ENCODE measurements around the gene DHPS.
"Not testable (repeated sequence)": the region's sequence is repeated elsewhere in the genome, so short reads cannot be mapped to it uniquely, and the experiment has no call there.

DHPS gene

DNA sequence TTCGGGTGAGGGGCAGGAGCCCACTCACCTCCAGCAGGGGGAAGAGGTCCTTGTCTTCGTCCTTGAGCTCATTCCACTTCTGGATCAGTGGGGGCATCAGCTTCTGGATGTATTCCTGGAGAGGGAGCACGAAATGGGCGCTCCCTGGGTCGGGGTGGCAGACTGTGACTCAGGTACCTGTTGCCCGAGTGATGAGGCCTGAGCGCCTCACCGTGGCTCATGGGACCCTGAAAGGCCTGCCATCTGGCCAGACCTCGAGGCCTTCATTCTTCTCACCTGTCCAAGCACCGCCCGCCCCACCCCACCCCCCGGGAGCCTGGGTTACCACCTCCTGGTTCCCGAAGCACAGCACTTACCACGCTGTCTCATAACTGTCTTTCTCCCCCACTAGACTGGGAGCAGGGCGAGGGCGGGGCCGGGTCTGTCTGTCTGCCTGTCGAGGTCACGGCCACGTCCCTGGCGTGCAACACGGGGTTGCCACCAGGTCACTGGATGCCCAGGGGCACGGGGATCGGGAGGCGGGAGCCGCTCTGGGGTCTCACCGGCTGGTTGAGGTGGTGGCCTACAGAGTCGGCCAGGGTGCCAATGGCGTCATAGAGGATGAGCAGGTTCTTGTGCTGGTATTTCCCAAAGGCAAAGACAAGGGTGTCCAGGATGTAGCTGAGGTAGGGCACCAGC, 24.1 kb upstream of the DHPS start:
- no peak for DNase-seq (ENCODE audit: low read depth in 2 of 2)

DNA sequence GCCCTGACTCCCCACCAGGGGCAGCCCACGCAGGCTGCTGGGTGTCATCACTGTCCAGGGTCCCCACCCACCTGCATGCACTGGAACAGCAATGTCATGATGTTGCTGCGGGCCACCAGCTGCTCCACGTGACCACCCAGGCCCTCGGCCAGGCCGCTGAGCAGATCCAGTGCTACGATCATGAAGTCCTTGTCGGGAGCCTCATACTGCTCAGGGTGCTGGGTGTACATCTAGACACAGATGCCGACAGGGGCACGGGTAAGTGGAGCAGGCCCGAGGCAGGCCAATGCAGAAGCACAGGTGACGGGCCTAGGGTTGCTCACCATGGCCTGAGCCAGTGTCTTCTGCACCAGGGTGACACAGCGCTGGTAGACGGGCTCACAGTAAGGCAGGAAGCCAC, 23.5 kb upstream of the DHPS start:
- no peak for DNase-seq (ENCODE audit: low read depth in 2 of 2)

DNA sequence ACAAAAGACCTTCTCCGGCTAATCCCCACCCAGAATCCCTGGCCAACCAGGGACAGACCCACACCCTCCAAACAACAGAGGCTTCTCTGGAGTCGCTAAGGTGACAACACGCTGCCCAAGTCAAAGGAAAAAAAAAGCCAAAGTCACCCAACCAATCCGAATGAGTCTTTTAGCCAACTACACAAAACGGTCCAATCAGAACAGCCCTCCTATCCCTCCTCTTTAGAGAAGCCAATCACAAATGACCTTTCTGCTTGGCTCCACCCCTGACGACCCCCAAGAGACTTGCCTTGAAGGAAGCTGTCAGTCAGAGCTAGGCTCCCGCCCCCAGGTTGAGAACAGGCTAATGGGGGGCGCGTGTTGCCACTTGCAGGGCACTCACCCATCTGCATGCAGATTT, 21.4 kb upstream of the DHPS start:
- no peak for DNase-seq (ENCODE audit: low read depth in 2 of 2)

DNA sequence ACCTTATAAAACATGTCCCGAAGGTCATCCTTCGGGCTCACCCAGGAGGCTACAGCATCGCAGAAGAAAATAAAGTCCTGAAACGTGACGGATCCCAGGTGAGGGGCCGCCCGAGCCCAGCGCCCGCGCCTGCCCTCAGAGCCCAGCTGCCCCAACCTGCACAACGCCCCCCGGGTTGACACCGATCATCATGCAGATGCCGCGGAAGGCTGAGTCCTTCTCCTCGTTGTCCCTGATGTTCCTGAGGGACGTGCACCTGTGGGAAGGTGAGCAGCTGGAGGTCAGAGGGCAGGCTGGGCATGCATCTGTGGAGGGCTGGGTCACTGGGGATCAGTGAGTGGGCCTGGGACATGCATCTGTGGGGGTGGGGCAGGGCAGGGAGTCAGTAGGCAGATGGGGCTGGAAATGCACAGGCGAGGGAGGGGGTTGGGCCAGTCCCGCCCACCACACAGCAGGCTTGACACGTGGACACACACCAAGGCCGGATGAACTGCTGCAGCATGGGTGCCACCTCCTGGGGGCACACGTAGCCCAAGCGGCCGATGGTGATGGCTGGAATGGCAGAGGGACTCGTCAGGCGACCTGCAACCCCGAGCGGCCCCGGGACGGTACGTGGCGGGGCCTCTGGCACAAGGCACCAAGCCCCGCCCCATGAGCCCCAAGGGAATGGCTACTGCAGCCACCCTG, 20.1 kb upstream of the DHPS start:
- DNase-seq (ENCODE audit: low read depth in 2 of 2): no peak

DNA sequence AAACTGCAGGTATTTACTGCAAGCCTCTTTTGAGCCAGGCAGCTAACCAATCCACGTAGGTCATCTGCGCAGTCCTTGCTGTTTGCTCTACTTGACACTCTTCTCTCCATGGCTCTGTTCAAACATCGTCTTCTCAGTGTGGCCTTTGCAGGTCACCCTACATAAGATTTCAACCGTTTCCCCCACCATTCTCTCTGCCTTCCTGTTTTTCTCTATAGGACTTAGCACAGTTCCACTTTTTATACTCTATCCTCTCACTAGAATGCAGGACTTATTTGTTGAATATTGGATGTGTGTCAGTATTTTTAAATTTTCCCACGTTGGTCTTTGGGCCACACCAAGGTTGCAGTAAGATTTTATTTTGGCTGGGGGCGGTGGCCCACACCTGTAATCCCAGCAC, 16.5 kb upstream of the DHPS start:
- no peak for DNase-seq (ENCODE audit: low read depth in 2 of 2)

DNA sequence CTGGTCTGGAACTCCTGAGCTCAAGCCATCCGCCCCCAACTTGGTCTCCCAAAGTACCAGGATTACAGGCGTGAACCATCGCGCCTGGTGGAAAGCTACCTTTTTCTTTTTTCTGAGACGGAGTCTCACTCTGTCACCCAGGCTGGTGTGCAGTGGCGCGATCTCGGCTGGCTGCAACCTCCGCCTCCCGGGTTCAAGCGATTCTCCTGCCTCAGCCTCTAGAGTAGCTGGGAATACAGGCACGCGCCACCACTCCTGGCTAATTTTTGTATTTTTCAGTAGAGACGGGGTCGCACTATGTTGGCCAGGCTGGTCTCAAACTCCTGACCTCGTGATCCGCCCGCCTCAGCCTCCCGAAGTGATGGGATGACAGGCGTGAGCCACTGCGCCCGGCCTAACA, 15.7 kb upstream of the DHPS start:
- DNase-seq (ENCODE audit: low read depth in 2 of 2): not testable (repeated sequence)

DNA sequence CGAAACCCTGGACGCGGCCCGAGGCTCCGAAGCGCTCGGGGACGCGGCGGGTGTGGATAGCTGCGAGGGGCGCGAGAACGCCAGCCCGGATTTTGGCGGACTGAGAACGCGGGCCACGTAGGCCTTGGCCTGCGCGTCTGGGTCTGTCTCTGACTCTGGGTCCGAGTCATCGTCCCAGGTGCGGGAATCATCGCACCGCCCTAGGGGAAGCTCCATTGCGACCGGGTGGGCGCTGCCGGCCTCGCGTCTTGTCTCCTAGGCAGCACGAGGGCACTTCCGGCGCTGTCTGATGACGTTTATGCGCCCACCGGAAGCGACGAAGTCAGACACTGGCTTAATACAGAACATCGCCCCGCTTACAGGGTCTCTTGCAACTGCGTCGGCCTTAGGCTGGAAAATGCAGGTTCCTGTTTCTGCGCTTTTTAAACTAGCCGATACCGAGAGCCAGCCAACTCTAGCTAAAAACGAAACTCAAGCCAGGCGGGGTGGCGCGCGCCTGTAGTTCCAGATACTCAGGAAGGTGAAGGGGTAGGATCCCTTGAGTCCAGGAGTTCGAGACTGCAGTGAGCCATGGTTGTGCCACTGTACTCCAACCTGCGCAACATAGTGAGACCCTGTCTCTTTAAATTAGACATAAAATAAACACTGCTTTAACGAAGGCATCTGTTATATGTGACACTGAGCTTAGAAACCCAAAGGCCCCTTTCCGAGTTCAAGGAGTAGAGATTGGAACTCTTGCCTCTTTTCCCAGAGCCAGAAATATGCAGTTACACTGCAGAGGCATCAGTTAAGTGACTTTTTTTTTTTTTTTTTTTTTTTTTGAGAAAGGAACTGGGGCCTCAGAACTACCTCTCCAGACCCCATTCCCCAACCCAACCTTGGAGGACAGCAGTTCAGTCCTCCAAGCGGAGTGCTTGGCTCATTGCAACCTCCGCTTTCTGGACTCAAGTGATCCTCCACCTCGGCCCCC, 15.0 kb upstream of the DHPS start, which contains the start of gene FBXW9:
Gene FBXW9 (minus strand): TSS at position 266 of the 970 bp plus-strand sequence. CDS start 50 bp downstream, at position 216.
- peak; percentile 95 to 99 for DNase-seq (ENCODE audit: low read depth in 2 of 2)

DNA sequence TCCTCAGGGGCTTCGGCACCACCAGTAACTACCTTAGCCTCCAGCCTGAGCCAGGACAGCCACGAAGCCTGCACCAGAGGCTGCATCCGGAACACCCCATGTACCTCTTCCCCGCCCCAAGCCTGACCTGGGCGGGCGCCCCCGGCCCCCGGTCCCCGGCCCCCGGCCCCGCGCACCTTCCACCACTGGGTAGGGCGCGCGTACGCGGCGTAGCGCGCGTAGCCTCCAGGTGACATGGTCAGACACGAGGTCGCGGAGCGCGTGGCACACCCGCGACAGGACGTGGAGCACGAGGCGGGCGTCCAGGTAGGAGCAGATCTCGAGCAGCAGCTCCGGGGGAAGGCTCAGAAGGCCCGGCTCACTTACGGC, 14.3 kb upstream of the DHPS start:
- DNase-seq (ENCODE audit: low read depth in 2 of 2): no peak

DNA sequence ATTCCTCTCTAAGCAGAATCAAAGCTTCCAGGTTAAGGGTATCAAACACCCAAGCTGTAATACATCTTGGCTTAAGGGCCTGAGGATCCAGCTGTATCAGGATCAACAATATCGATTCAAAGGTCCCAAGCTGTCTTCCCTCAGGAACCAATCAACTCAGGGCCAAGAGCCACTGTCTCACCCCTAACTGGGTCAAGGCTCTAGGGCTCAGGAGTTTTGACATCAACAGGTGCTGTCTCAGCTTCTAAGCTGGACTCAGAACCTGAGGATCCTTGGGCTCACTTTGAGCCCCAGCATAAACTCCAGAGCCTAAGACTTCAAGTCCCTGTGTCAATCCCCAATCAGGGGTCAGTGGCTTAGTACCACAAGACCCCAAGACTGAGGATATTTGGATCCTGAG, 13.8 kb upstream of the DHPS start:
- DNase-seq (ENCODE audit: low read depth in 2 of 2): no peak

DNA sequence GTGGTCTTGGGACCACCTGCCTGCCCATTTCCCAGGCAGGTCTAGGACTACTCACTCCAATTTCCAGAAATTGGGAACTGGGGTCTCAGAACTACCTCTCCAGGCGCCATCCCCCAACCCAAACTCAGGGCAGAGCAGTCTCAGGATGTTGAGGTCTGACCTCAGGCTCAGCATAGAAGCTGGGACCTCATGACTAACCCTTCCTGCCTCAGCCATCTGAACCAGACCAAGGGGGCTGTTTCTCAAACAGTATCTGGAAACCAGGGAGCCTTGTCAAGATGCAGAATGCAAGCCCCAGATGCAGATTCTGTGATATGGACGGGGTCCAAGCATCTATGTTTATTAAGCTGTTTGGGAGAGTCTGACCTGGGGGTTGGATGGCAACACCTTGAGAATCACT, 13.4 kb upstream of the DHPS start:
- DNase-seq (ENCODE audit: low read depth in 2 of 2): no peak

DNA sequence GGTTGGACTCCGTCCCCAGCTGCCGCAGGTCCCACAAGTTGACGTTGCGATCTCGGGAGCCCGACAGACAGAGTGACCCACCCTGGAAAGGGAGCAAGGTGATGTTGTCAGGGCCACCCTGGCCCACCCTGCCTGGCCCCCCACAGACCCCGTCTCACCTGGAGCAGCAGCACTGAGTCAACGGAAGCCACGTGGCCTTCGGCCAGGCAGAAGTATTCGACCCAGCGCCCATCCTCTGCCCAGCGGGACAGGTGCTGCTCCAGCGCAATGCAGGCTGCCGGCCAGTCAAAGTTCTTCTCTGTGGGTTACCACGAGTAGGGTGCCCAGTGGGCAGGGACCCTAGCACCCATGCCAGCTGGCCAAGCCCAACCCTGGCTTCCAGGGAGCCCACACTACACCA, 13.0 kb upstream of the DHPS start:
- no peak for DNase-seq (ENCODE audit: low read depth in 2 of 2)

DNA sequence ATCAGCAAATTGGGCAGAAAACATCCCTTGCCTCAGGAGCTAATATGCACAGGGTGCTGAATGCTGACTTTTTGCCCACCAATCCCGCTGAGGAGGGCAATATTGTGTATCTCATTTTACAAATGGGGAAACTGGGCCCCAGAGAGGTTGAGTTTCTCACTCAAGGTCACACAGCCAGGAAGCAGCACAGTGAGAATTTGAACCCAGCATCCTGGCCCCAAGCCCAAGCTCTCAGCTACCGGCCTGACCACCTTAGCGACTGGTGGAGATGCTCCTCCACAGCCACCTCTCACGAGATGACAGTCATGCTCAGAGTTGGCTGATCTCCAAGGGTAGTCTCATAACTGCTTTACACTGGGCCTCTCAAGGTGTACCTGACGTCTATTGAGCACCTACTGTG, 11.3 kb upstream of the DHPS start:
- no peak for DNase-seq (ENCODE audit: low read depth in 2 of 2)

DNA sequence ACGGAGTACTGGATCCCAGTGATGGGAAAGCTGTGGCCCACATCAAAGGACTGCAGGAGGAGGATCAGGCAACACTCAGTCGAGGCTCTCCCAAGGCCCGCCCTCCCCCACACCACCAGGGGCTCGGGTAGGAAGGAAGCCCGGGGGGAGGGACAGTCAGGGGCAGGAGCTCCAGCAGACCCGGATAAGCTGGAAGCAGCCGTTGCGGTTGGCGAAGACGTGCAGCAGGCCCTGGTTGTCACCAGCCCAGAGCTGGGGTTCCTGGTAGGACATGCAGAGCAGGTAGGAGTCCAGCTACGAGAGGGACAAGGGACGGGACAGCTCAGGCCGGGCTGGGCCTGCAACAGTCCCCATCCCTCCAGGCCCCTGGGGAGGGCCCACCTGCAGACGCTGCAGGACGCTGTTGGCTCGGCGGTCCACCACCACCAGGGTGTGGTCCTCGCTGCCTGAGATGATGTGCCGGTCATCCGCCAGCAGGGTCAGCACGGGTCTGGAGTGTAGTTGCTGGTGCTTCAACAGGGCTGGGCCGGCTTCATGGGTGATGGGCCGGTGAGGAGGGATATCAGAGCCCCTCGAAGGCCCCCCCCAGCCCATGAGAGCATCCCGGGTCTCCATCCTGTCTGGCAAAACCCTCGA, 8.0 kb upstream of the DHPS start:
- no peak for DNase-seq (ENCODE audit: low read depth in 2 of 2)

DNA sequence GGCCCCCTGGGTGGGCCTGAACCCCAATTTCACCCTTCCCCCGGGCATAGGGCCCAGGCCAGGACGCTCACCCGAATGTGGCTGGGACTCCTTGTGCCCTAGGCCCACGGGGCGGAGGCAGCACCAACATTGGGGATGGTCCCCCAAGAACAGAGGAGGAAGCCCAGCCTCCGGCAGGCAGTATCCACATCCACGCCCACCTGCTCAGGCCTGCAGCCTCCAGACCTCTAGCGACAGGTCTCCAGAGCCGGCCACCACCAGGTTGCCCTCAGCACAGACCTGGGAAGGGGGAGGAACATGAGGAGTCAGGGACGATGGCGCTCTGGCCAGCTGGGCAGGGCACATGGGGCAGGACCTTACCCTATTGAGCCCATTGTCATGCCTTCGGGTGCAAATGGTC, 7.3 kb upstream of the DHPS start:
- no peak for DNase-seq (ENCODE audit: low read depth in 2 of 2)

DNA sequence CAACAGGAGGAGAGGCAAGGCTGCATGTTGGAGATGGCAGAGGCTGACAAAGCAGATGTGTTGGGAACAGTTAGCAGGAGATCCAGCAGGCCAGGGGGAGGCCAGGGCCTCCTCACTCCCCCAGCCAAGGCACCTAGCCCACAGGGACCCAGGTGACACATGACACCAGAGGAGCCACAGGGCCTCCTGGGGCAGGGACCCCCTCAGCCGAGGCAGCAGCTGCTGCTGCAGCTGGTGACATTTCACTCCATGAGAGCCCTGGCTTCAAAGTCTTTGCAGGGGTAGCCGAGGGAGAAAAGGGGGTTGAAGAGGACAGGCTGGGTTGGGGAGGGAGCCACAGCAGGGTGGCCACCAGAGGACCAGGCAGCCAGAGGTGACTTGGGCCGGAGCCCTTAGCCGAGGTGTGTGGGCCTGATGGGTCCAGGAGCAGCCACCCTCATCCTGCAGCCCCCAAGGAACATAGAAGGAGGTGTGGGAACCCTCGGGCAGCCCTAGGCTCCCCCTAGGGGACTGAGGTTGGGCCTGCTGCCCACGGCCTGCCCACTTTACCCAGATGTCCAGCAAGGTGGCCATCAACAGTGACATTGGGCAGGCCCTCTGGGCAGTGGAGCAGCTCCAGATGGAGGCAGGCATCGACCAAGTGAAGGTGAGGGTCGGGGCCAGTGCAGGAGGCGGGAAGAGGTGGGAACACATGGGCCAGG, 6.0 kb upstream of the DHPS start, which contains the start of gene GNG14:
Gene GNG14 (plus strand): TSS at position 503 of the 701 bp plus-strand sequence. CDS start 51 bp downstream, at position 554.
- DNase-seq (ENCODE audit: low read depth in 2 of 2): no peak

DNA sequence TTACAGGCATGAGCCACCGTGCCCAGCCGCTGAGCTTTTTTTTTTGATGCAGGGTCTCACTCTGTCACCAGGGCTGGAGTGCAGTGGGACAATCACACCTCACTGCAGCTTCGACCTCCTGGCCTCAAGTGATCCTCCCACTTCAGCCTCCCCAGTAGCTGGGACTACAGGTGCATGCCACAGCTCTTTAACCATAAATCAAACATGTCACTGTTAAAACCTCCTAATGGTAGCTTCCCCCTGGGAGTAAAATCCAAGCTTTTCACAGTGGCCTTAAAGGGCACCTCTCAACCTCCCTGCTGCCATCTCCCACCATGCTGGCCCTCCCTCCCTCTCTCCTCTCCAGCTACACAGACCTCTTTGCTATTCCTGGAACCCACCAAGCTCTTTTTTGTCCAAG, 4.2 kb upstream of the DHPS start:
- DNase-seq (ENCODE audit: low read depth in 2 of 2): no peak

DNA sequence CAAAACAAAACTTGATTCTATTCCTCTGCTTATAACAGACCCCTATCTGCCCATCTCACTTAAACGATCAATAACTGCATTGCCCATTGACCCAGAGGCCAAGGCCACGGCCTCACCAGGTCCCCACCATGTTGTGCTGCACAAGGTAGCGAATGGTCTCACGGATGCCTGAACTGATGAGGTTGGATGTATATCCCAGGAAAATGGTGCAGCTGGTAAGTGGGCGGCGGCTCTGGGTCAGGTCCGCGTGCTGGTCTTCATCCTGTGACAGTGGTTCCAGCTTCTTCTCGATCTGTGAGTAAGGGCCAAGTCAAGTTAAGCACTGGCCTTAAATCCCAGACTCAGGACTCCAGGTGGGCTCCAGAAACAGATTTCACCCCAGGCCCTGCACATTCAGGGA, 1.6 kb downstream of the DHPS start:
- no peak for DNase-seq (ENCODE audit: low read depth in 2 of 2)

DNA sequence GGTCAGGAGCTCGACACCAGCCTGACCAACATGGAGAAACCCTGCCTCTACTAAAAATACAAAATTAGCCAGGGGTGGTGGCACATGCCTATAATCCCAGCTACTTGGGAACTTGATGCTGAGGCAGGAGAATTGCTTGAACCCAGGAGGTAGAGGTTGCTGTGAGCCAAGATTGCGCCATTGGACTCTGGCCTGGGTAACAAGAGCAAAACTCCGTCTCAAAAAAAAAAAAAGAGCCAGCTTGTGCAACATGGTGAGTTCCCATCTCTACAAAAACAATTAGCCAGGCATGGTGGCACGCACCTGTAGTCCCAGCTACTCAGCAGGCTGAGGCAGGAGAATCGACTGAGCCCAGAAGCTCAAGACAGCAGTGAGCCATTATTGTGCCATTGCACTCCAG, 3.6 kb downstream of the DHPS start:
- DNase-seq (ENCODE audit: low read depth in 2 of 2): not testable (repeated sequence)

DNA sequence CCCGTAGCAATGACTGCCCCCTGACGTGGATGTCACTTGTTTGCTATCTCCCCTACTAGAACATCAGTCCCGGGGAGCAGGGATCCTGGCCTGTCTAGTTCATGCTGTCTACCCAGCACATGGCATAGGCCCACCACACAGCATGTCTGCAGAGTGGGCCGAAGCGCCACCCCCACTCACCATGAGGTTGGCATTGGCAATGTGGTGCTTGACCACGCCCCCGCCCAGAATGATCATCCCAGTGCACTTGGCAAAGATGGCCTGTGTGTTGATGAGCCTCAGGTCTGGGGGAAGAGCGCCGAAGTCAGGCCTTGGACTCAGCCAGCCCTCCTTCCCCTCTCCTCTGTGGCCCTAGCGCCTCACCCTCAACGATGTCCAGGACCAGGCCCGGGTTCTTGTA, 4.8 kb downstream of the DHPS start:
- DNase-seq (ENCODE audit: low read depth in 2 of 2): no peak

DNA sequence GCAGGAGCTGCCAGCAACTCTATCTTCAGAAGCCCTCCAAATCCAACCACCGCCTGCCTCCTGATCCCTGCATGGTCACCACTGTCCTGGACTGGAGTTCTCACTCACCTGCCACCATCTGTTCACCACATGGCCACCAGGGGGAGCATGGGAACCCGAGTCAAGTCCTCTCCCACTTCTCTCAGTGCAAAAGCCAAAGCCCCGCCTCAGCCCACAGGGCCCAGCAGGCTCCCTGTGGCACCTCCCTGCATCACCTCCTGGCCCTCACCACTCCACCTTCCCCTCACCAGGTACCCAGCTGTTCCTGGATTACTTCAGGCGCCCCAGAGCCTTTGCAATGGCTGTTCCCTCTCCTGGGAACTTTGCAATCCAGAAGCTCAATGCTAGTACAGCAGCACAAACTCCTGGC, 5.3 kb downstream of the DHPS start:
- DNase-seq (ENCODE audit: low read depth in 2 of 2): peak; percentile 70 to 71

DNA sequence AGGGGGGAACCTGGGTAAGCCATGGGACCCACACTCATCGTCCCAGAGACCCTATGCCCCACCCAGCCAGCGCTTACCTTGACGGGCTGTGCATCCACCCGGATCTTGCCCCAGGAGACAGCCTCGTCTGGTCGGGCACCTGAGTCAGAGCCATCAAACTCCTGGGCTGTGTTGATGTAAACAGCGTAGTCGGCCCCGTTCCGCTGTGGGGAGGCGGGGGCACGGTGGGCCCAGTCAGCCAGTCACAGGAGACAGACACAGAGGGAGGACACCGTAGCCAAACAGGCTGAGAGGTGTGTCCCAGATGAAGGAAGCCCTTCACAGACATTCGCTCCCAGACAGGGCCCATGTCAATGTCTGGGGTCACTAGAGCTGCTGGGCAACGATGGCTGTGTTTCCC, 5.7 kb downstream of the DHPS start:
- no peak for DNase-seq (ENCODE audit: low read depth in 2 of 2)

All from activated CD8-positive, alpha-beta memory T cell treated with anti-CD3 and anti-CD28 coated beads for 4 hours (primary cell).